ENCODE data around the gene FBXW5. TPM values are rescaled to one million over a fixed set of nuclear protein-coding genes. Genes with fewer than 3 reads are reported as not detected.

The FBXW5 gene
- total and polyA plus RNA-seq, 9 of the 15 experiments (the other 6 are each of a cell fraction or from before 2014, with no cell fraction given) = 0.21 to 128 (median 37.0) TPM

- peak; percentile 61 for TF ChIP-seq DACH1 (IDR thresholded peaks at IDR 0.05; ENCODE audit: partially characterized antibody)
- peak; percentile 74 for TF ChIP-seq NFE2 (IDR thresholded peaks at IDR 0.05; ENCODE audit: low read depth)
- TF ChIP-seq L3MBTL2 (IDR thresholded peaks at IDR 0.05) = peak; percentile 81
- TF ChIP-seq POLR2B (IDR thresholded peaks at IDR 0.05; ENCODE audit: low read depth, partially characterized antibody) = peak; percentile 22
- TF ChIP-seq ZBTB12 (CRISPR knock-in tag; IDR thresholded peaks at IDR 0.05) = no peak
- no peak for TF ChIP-seq MTA2 (IDR thresholded peaks at IDR 0.05; ENCODE audit: low read depth)
- TF ChIP-seq USF2 (CRISPR knock-in tag; IDR thresholded peaks at IDR 0.05) = peak; percentile 49
- TF ChIP-seq ZNF316 (IDR thresholded peaks at IDR 0.05) = peak; percentile 51
- TF ChIP-seq XRCC4 (IDR thresholded peaks at IDR 0.05; ENCODE audit: extremely low read depth, insufficient read depth, insufficient read length) = no peak
- no peak for TF ChIP-seq ZNF318 (IDR thresholded peaks at IDR 0.05; ENCODE audit: borderline replicate concordance in 1 of 2, low read depth in 1 of 2)
- TF ChIP-seq THRA (IDR thresholded peaks at IDR 0.05) = no peak
- TF ChIP-seq TOE1 (IDR thresholded peaks at IDR 0.05; ENCODE audit: borderline replicate concordance) = peak; percentile 48; the same call in 1 of the 2 replicates
- TF ChIP-seq TOE1 (CRISPR knock-in tag; IDR thresholded peaks at IDR 0.05; ENCODE audit: borderline replicate concordance, low read depth) = no peak
- TF ChIP-seq CTBP1 (IDR thresholded peaks at IDR 0.05; ENCODE audit: borderline replicate concordance) = no peak
- TF ChIP-seq DDX20 (tag; IDR thresholded peaks at IDR 0.05; ENCODE audit: low read depth) = no peak
- TF ChIP-seq NRF1 (conservative IDR thresholded peaks at IDR 0.05 in 1 of 2, IDR thresholded peaks at IDR 0.05 in 1 of 2) = no peak
Measured at GRCh38 chr9:136927343-136928271, 16.9 kb downstream of the FBXW5 start (continued).

Data from K562 (cell line).